Pons (tissue), 1 donor: Measurements from ENCODE around the gene RIPK4.
"Not testable (repeated sequence)": the region's sequence is repeated elsewhere in the genome, so short reads cannot be mapped to it uniquely, and the experiment has no call there.

Experiments used
- DNase-seq: peaks from one replicate; pipeline ENCODE4 v3.0.0-alpha.2; 2016; ENCODE audit warnings: low spot score

The RIPK4 gene

GRCh38 chr21:41737651-41738324 is 29.1 kb downstream of the RIPK4 start:
- DNase-seq: no peak

- no peak for DNase-seq
These were observed 30.4 kb downstream of the RIPK4 start for GRCh38 chr21:41736423-41736822.

GRCh38 chr21:41733951-41734689 is 32.7 kb downstream of the RIPK4 start:
- DNase-seq: no peak

- no peak for DNase-seq
These were observed 35.8 kb downstream of the RIPK4 start for GRCh38 chr21:41731081-41731480.

GRCh38 chr21:41730367-41730765 is 36.5 kb downstream of the RIPK4 start:
- no peak for DNase-seq

- no peak for DNase-seq
These were observed 37.0 kb downstream of the RIPK4 start for GRCh38 chr21:41729701-41730366.

- no peak for DNase-seq
These were observed 38.8 kb downstream of the RIPK4 start for GRCh38 chr21:41727784-41728763.

GRCh38 chr21:41726970-41727783 is 39.7 kb downstream of the RIPK4 start:
- no peak for DNase-seq

GRCh38 chr21:41726630-41726969 is 40.3 kb downstream of the RIPK4 start:
- DNase-seq: no peak

- no peak for DNase-seq
These were observed 40.7 kb downstream of the RIPK4 start for GRCh38 chr21:41726058-41726558.

- DNase-seq: no peak
These were observed 41.3 kb downstream of the RIPK4 start for GRCh38 chr21:41725421-41726031.

- not testable (repeated sequence) for DNase-seq
These were observed 43.0 kb downstream of the RIPK4 start for GRCh38 chr21:41723835-41724234.

- no peak for DNase-seq
These were observed 44.5 kb downstream of the RIPK4 start for GRCh38 chr21:41722052-41723018.

GRCh38 chr21:41720250-41720649 is 46.6 kb downstream of the RIPK4 start:
- DNase-seq: no peak

- no peak for DNase-seq
These were observed 47.2 kb downstream of the RIPK4 start for GRCh38 chr21:41719691-41720090.

- DNase-seq: no peak
These were observed 49.1 kb downstream of the RIPK4 start for GRCh38 chr21:41717573-41718330.

- no peak for DNase-seq
These were observed 50.1 kb downstream of the RIPK4 start for GRCh38 chr21:41716751-41717150.

- no peak for DNase-seq
These were observed 51.1 kb downstream of the RIPK4 start for GRCh38 chr21:41715649-41716281.
